Limb (tissue), 2 donors: ENCODE measurements around the gene BOLL.
A peak's percentile ranks its signal among the peaks of the same experiment; 100 is the strongest.
"Not testable (repeated sequence)": the region's sequence is repeated elsewhere in the genome, so short reads cannot be mapped to it uniquely, and the experiment has no call there.

ENCODE experiments used
- DNase-seq, 2 donors: peaks; one replicate each; pipeline ENCODE4 v3.0.0-alpha.2; 2016; ENCODE audit errors: extremely low spot score in 2 of 2

Gene BOLL

DNA sequence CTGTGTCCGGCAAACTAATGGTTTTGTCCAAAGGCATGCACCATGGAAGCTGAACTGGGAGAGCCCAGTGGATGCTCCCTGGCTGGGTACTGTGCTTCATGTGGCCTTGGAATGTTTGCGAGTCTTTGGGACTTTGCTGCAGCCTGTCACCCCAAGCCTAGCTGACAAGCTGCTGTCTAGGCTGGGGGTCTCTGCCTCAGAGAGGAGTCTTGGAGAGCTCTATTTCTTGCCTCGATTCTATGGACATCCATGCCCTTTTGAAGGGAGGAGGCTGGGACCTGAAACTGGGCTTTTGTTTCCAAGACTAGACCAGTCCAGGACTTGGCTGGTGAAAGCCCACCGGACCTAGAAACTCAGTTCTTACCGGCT, 78.3 kb downstream of the BOLL start:
- no peak for DNase-seq

DNA sequence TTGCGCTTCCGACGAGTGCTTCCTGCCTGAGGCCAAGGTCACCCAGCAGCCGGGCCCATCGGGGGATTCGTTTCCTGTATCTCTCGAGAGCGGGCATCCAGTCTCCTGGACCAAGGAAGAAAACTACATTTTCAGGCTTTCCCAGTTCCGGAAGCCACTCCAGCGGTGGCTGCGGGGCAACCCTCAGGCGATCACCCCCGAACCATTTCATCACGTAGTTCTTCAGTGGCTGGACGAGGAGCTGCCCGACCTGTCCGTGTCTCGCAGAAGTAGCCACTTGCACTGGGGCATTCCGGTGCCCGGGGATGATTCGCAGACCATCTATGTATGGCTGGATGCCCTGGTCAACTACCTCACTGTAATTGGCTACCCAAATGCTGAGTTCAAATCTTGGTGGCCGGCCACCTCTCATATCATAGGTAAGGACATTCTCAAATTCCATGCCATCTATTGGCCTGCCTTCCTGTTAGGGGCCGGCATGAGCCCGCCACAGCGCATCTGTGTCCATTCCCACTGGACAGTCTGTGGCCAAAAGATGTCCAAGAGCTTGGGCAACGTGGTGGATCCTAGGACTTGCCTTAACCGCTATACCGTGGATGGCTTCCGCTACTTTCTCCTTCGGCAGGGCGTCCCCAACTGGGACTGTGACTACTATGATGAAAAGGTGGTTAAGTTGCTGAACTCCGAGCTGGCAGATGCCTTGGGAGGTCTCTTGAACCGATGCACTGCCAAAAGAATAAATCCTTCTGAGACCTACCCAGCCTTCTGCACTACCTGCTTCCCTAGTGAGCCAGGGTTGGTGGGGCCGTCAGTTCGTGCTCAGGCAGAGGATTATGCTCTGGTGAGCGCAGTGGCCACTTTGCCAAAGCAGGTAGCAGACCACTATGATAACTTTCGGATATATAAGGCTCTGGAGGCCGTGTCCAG, 78.9 kb downstream of the BOLL start:
- no peak for DNase-seq

DNA sequence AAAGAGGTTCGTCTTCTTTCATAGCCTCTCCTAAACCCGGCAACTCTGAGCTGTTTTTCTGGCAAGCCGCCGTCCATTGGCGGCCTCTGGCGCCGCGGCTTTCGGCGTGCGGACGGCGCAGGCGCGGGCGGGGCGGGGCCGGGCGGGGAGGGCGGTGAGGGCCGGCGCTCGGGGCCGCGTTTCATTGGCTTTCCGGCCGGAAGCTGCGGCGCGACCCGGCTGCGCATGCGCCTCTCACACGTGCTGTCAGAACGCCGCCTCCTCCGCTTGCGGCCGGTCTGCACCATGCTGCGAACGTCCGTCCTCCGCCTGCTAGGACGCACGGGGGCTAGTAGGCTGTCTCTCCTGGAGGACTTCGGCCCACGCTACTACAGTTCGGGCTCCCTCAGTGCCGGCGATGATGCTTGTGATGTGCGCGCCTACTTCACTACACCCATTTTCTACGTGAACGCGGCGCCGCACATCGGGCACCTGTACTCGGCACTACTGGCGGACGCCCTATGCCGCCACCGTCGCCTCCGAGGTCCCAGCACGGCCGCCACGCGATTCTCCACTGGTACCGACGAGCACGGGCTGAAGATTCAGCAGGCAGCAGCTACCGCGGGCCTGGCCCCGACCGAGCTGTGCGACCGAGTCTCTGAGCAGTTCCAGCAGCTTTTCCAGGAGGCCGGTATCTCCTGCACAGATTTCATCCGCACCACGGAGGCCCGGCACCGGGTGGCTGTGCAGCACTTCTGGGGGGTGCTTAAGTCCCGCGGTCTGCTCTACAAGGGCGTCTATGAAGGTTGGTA, 79.8 kb downstream of the BOLL start, which contains the start of gene MARS2:
TSS of gene MARS2 (plus strand) at position 249 of the 791 bp plus-strand sequence. CDS start at position 286, 37 bp downstream.
- peak; percentile 95 to 96 for DNase-seq

DNA sequence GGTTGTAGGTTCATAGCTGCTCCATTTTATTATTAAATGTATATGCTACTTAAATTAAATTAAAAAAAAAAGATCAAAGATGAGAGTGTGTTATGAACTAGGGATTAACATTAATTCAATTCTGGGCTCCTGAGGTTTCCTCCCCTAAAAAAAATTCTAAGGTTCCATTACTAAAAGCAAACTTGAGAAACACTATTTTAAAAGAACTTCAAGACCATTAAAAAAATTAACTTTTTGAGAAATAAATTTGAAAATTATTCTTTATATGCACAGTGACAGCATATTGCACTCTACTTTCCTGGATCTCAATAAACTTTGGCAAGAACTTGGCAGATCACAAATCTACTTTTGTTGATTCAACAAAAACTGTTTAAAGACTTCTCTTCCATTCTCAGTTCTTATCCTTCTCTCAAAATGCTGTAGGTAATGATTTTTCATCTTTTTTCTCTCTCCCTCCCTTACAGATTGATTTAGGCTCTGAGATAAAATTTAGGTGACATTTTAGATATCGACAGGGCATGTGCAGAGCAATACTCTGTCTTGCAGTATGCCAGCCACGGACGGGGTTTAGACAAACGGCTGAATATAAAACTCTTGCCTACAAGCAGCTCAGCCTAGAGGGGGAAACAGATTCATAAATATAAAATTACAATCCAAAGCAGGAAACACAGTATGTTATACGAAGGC, 80.5 kb downstream of the BOLL start:
- DNase-seq: no peak

DNA sequence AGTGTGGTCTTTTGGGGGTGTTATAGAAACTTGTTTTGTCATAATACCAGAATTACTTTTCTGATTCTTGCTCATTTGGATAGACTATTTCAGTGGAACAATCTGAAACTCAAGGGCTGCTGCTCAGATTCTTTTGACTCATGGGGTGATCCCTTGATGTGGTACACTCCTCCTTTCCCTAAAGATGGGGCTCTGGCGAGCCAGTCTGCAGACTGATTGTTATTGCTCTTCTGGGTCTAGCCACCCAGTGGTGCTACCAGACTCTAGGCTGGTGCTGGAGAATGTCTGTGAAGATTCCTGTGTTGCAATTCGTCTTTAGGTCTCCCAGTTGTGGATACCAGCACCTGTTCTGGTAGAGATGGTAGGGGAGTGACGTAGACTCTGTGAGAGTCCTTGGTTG, 84.2 kb downstream of the BOLL start:
- DNase-seq: no peak

DNA sequence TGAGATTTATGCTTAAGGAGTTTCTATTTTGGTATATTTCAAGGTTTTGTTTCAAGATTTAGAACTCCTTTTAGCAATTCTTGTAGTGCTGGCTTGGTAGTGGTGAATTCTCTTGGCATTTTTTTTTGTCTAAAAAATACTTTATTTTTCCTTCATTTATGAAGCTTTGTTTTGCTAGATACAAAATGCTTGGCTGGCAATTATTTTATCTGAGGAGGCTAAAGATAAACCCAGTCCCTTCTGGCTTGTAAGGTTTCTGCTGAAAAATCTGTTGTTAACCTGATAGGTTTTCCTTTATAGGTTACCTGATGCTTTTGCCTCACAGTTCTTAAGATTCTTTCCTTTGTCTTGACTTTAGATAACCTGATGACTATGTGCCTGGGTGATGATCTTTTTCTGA, 85.4 kb downstream of the BOLL start:
- DNase-seq: not testable (repeated sequence)

DNA sequence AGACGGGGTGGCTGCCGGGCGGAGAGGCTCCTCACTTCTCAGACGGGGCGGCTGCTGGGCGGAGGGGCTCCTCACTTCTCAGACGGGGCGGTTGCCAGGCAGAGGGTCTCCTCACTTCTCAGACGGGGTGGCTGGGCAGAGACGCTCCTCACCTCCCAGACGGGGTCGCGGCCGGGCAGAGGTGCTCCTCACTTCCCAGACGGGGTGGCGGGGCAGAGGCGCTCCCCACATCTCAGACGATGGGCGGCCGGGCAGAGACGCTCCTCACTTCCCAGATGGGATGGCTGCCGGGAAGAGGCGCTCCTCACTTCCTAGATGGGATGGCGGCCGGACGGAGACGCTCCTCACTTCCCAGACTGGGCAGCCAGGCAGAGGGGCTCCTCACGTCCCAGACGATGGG, 88.5 kb downstream of the BOLL start:
- not testable (repeated sequence) for DNase-seq

DNA sequence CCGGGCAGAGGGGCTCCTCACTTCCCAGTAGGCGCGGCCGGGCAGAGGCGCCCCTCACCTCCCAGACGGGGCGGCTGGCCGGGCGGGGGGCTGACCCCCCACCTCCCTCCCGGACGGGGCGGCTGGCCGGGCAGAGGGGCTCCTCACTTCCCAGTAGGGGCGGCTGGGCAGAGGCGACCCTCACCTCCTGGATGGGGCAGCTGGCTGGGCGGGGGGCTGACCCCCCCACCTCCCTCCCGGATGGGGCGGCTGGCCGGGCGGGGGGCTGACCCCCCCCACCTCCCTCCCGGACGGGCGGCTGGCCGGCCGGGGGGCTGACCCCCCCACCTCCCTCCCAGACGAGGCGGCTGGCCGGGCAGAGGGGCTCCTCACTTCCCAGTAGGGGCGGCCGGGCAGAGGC, 89.1 kb downstream of the BOLL start:
- DNase-seq: not testable (repeated sequence)

DNA sequence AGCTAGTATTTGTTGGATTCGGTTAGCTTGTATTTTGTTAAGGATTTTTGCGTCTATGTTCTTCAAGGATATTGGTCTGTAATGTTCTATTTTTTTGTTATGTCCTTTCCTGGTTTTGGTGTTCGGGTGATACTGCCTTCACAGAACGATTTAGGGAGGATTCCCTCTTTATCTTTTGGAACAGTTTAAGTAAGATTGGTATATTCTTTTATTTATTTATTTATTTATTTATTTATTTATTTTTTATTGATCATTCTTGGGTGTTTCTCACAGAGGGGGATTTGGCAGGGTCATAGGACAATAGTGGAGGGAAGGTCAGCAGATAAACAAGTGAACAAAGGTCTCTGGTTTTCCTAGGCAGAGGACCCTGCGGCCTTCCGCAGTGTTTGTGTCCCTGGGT, 89.9 kb downstream of the BOLL start:
- DNase-seq: not testable (repeated sequence)

DNA sequence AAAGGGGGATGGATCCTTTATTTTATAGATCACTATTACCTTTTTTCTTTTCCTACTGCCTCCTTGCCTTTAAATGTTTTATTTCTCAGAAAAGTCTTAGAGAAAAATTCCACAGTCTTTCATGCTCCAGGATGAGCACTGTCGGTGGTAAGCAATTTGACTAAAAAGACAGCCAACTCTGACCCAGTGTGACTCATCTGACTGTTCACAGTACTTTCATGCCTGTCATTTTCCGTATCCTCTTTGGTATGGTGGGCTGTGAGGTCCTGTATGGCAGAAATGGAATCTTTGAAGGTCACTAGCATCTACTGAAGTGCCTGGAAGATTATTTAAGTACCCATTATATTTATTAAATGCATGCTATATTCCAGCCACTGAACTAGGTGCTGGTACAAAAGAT, 107.6 kb downstream of the BOLL start:
- no peak for DNase-seq

DNA sequence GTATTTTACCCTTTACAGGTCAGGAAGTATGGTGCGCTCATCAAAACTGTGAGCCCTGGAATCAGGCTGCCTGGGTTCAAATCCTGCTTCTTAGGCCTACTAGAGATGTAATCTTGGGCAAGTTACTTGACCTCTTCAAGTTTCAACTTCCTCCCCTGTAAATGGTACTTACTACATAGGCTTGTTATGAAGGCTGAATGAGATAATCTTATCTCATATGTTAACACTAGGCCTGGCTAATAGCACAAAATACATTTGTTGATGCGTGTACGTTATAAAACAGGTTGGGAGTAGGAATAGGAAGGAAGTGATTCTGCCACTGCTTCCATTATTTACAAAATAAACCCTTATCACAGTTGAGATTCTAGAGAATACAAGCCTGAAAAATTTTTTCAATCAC, 108.1 kb downstream of the BOLL start:
- DNase-seq: no peak
